ENCODE data around the gene EIF4E2. TPM values are rescaled to one million over a fixed set of nuclear protein-coding genes. Genes with fewer than 3 reads are reported as not detected.

EIF4E2 gene
- total RNA-seq, 6 donors from 2014 or later: 24.1 to 96.4 (median 57.2) TPM

DNA sequence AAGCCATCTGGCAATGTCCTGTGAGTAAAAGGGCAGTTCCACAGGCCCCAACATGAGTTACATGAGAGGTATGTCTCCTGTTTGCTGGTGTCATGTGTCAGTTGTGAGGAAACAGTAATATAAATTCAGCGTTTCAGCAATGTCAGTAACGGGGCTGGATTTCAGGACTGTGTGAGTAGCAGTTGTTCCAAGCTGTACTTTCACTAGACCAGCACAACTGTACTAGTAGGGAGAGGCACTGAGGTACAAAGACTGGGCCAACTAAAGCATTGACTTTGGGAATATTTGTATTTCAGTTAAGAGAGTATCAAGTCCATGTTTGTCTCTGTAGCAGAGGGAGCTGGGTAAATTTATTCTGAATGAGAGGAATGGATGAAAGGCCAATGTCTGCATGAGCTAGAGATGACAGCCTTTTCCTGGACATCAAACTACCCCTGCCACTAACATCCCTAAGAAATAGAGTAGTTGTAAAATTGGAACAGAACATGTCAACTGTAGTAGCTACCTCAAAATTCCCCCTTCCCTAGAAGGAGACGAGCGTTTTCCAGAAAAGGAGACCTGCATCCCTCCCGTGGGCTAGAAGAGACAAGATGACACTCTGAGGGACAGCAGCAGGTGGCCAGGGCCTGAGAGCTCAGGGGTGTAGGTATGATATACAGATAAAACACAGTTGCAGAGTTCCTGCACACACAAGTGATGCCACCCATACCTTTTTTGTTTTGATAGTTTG, 24.4 kb downstream of the EIF4E2 start:
- ATAC-seq (ENCODE audit: low FRiP score in 2 of 2): no peak
- H3K9me3 ChIP-seq: no peaks in the 10 kb centered on the region
- no peak overlapping the region for H3K27ac ChIP-seq
- no peak for DNase-seq
- H3K4me1 ChIP-seq: peaks cover 0 to 6% (median 0%) of the 10 kb centered on the region in 4 donors
- H3K27me3 ChIP-seq: no peaks in the 10 kb centered on the region
- peaks cover 5 to 72% (median 34%) of the 10 kb centered on the region in 4 donors for H3K36me3 ChIP-seq
- 85 to 92% methylated on average over 5 of the region's 5 CpGs for WGBS, 2 donors
- no peak overlapping the region for H3K4me3 ChIP-seq
- TF ChIP-seq POLR2AphosphoS5 (IDR thresholded peaks at IDR 0.05) (no peak), POLR2A (IDR thresholded peaks at IDR 0.05) (no peak)

DNA sequence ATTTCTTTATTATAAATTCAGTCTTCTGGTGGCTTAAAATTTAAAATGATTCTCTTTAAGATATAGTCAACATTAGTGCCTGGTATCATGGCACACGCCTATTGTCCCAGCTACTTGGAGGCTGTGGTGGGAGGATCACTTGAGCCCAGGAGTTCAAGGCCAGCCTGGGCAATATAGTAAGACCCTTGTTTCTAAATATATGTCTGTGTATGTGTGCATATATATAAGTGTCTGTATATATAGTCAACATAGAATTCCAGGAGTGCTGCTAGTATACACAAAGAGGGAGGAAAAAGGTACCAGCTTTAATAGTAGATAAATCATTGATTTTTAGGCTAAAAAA, 24.9 kb downstream of the EIF4E2 start:
- H3K9me3 ChIP-seq: no peaks in the 10 kb centered on the region

DNA sequence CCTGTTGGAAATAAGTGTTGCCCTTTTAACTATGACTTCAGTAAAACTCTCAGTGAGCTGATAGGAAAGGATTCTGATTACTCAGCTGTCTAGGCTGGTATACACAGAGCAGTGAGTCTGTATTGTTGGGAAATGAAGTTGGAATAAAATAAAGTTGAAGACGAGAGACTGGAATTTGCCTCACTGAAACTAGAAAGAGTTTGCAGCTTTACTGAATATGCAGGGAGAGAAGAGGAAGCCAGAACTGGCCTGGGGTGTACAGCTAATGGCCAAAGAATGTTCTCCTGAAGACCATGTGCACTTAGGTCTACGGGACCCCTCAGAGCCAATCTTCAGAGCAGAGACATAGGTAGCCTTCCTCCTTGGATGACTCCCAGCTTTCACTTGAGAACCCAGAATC, 26.5 kb downstream of the EIF4E2 start:
- TF ChIP-seq, protein P1, sequence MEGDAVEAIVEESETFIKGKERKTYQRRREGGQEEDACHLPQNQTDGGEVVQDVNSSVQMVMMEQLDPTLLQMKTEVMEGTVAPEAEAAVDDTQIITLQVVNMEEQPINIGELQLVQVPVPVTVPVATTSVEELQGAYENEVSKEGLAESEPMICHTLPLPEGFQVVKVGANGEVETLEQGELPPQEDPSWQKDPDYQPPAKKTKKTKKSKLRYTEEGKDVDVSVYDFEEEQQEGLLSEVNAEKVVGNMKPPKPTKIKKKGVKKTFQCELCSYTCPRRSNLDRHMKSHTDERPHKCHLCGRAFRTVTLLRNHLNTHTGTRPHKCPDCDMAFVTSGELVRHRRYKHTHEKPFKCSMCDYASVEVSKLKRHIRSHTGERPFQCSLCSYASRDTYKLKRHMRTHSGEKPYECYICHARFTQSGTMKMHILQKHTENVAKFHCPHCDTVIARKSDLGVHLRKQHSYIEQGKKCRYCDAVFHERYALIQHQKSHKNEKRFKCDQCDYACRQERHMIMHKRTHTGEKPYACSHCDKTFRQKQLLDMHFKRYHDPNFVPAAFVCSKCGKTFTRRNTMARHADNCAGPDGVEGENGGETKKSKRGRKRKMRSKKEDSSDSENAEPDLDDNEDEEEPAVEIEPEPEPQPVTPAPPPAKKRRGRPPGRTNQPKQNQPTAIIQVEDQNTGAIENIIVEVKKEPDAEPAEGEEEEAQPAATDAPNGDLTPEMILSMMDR (IDR thresholded peaks at IDR 0.05): no peak
- TF ChIP-seq POLR2AphosphoS5 (IDR thresholded peaks at IDR 0.05) (no peak), EP300 (IDR thresholded peaks at IDR 0.05) (no peak), POLR2A (IDR thresholded peaks at IDR 0.05) (no peak)
- Histone ChIP-seq H3K27me3 (no peaks in the 10 kb centered on the region), H3K4me1 (peaks cover 0 to 6% (median 0%) of the 10 kb centered on the region in 4 donors), H3K27ac (no peak overlapping the region), H3K9me3 (no peaks in the 10 kb centered on the region), H3K4me3 (no peak overlapping the region), H3K36me3 (peaks cover 5 to 71% (median 29%) of the 10 kb centered on the region in 4 donors)
- 89 to 96% methylated on average over 1 to 2 of the region's 2 CpGs for WGBS, 2 donors
- DNase-seq (no peak), ATAC-seq (ENCODE audit: low FRiP score in 2 of 2) (no peak)

More for the DNA sequence above, 24.9 kb downstream of the EIF4E2 start:
- 95 to 100% methylated on average over 1 of the region's 1 CpG for WGBS, 2 donors
- Histone ChIP-seq H3K27ac (no peak overlapping the region), H3K4me3 (no peak overlapping the region), H3K36me3 (peaks cover 5 to 69% (median 29%) of the 10 kb centered on the region in 4 donors), H3K4me1 (peaks cover 0 to 6% (median 0%) of the 10 kb centered on the region in 4 donors), H3K27me3 (no peaks in the 10 kb centered on the region)
- DNase-seq (no peak), ATAC-seq (ENCODE audit: low FRiP score in 2 of 2) (no peak)
- no peak for TF ChIP-seq POLR2A (IDR thresholded peaks at IDR 0.05)
- TF ChIP-seq, protein P1 (IDR thresholded peaks at IDR 0.05): no peak
- TF ChIP-seq EP300 (IDR thresholded peaks at IDR 0.05): no peak

DNA sequence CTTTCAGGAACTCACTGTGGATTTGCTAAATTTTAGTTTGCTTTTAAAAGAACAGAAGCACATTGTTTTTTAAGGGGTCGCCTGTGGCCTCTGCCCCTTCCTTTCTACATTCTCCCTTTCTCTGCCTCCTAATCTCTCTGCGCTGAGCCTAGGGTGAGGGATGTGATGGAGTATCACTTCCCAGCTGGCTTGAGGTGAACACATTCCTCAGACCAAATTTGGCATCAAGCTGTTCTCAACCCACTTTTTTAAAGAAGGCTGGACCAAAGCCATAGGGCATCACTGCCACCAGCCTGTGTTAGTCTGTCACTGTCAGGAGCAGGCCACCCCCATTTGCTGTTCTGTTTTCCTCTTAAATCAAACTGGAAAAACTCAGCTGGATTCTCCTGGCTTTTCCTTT, 27.4 kb downstream of the EIF4E2 start:
- Histone ChIP-seq H3K27ac (no peak overlapping the region), H3K27me3 (no peaks in the 10 kb centered on the region), H3K9me3 (no peaks in the 10 kb centered on the region), H3K4me1 (peaks cover 0 to 6% (median 0%) of the 10 kb centered on the region in 4 donors), H3K4me3 (no peak overlapping the region), H3K36me3 (peaks cover 5 to 65% (median 29%) of the 10 kb centered on the region in 4 donors)
- DNase-seq (no peak), ATAC-seq (ENCODE audit: low FRiP score in 2 of 2) (no peak)
- TF ChIP-seq EP300 (IDR thresholded peaks at IDR 0.05) (no peak), POLR2A (IDR thresholded peaks at IDR 0.05) (no peak), POLR2AphosphoS5 (IDR thresholded peaks at IDR 0.05) (no peak)
- TF ChIP-seq, protein P1 (IDR thresholded peaks at IDR 0.05): no peak
- 96% methylated on average over 2 of the region's 2 CpGs for WGBS, 2 donors

DNA sequence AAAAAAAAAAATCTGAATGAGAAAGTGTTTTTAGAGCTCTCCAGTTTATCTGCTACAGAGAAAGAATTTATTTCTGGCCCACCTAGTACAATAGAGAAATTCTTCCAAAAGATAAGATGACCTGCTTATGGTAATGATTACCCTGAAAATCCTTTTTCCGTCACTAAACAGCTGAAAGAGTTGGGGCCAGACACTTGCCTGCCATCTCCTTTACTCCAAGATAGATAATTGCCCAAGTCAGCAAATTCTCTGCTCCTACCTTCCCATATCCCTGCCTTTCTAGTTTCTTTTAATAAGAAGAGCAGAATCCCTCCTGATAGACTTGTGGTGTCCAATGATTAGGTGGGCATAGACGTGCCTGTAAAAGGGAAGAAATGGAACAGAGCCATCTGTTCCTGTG, 28.1 kb downstream of the EIF4E2 start:
- Histone ChIP-seq H3K4me1 (peaks cover 0 to 2% (median 0%) of the 10 kb centered on the region in 4 donors), H3K27ac (no peak overlapping the region), H3K9me3 (no peaks in the 10 kb centered on the region), H3K27me3 (no peaks in the 10 kb centered on the region), H3K36me3 (peaks cover 5 to 65% (median 26%) of the 10 kb centered on the region in 4 donors), H3K4me3 (no peak overlapping the region)
- DNase-seq (no peak), ATAC-seq (ENCODE audit: low FRiP score in 2 of 2) (no peak)
- no peak for TF ChIP-seq POLR2AphosphoS5 (IDR thresholded peaks at IDR 0.05)
- TF ChIP-seq EP300 (IDR thresholded peaks at IDR 0.05): no peak
- no peak for TF ChIP-seq POLR2A (IDR thresholded peaks at IDR 0.05)
- 95% methylated on average over 2 of the region's 2 CpGs for WGBS, 2 donors

DNA sequence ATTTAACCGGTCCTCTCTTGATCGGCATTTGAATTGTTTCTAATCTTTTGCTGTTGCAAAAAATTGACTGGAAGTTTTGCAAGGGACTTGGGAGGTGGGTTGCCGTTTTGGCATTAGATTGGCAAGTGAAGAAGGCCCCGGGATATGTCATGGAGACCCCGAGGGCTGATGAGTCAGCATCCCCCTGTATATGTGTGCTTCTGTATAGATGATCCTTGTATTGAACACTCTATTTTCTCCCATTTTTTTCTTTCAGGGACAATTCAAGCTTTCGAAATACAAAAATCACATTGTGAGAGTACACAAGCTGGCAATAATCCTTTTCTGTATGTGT, 30.1 kb downstream of the EIF4E2 start:
- no peak overlapping the region for H3K4me3 ChIP-seq
- peaks cover 5 to 47% (median 17%) of the 10 kb centered on the region in 4 donors for H3K36me3 ChIP-seq
- ATAC-seq (ENCODE audit: low FRiP score in 2 of 2) (no peak), DNase-seq (no peak)
- TF ChIP-seq POLR2AphosphoS5 (IDR thresholded peaks at IDR 0.05) (no peak), POLR2A (IDR thresholded peaks at IDR 0.05) (no peak), EP300 (IDR thresholded peaks at IDR 0.05) (no peak)
- TF ChIP-seq, protein P1 (IDR thresholded peaks at IDR 0.05): no peak
- H3K9me3 ChIP-seq: no peaks in the 10 kb centered on the region
- H3K27me3 ChIP-seq: no peaks in the 10 kb centered on the region
- H3K27ac ChIP-seq: no peak overlapping the region
- WGBS, 2 donors: 62 to 75% methylated on average over 6 of the region's 6 CpGs
- no peaks in the 10 kb centered on the region for H3K4me1 ChIP-seq

All from upper lobe of left lung (tissue), 6 donors.